ENCODE results near the gene TNIP1.

Gene TNIP1

DNA sequence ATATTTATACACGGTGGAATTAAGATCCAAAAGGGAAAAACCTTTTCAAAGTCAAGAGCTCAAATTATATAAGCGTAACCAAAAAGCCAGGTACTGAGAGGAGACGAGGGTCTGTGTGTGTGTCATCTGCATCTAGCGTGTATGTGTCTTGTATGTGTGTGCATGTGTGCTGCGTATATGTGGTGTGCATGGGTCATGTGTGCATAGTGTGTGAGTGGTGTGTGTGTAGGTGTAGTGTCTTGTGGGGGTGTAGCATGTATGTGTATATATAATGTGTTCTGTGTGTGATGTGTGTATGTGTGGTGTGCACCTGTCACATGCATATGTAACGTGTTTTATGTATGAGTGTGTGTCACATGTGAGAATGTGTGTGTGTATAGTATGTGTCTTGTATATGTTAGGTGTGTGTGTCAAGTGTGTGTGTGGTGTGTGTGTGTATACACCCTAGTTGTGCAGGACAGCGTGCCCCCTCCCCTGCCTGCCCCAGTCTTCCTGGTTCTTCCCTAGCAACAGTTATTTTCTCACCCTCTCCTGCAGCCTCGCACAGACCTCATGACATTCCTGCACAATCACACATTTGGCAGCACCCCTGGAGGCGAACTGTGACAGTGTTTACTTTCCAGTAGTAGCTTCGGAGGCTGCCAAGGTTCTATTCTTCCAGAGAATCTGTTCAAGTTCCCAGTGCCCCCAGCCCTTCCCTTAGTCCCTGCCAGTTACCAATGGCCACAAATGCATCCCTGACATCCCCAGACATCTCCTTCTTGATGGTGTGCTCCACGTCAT lies 27.1 kb upstream of the TNIP1 start:
- H3K9me3 ChIP-seq: no peaks in the 10 kb centered on the region
- DNase-seq: no peak
- no peak overlapping the region for H3K4me3 ChIP-seq (ENCODE audit: low read depth, low read length)
- TF ChIP-seq, protein P1, sequence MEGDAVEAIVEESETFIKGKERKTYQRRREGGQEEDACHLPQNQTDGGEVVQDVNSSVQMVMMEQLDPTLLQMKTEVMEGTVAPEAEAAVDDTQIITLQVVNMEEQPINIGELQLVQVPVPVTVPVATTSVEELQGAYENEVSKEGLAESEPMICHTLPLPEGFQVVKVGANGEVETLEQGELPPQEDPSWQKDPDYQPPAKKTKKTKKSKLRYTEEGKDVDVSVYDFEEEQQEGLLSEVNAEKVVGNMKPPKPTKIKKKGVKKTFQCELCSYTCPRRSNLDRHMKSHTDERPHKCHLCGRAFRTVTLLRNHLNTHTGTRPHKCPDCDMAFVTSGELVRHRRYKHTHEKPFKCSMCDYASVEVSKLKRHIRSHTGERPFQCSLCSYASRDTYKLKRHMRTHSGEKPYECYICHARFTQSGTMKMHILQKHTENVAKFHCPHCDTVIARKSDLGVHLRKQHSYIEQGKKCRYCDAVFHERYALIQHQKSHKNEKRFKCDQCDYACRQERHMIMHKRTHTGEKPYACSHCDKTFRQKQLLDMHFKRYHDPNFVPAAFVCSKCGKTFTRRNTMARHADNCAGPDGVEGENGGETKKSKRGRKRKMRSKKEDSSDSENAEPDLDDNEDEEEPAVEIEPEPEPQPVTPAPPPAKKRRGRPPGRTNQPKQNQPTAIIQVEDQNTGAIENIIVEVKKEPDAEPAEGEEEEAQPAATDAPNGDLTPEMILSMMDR (IDR thresholded peaks at IDR 0.05; ENCODE audit: low read depth, low read length): no peak
- H3K27me3 ChIP-seq: no peaks in the 10 kb centered on the region
- H3K36me3 ChIP-seq: no peaks in the 10 kb centered on the region; the same call in 1 of the 2 replicates
- H3K4me1 ChIP-seq: no peaks in the 10 kb centered on the region; the same call in 1 of the 2 replicates

DNA sequence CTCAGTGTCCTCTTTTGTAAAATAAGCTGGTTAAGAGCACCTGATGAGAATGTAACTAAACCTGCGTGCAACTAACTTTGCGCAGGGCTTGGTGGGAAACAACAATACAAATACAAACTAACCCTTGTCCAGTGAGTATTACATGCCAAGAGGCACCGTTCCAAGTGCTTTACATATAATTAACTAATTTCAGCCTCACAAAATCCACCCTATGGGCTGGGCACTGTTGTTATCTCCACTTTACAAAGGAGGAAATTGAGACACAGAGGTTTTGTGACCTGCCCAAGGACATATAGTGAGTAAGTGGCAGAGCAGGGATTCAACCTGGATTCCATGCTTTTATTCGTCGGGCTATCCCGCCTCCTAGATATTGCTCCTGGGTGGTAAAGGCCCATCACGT lies 26.2 kb upstream of the TNIP1 start:
- Histone ChIP-seq H3K4me3 (ENCODE audit: low read depth, low read length) (no peak overlapping the region), H3K36me3 (no peaks in the 10 kb centered on the region; the same call in 1 of the 2 replicates), H3K9me3 (no peaks in the 10 kb centered on the region), H3K4me1 (no peaks in the 10 kb centered on the region; the same call in 1 of the 2 replicates), H3K27me3 (no peaks in the 10 kb centered on the region)
- TF ChIP-seq, protein P1 (IDR thresholded peaks at IDR 0.05; ENCODE audit: low read depth, low read length): no peak
- no peak for DNase-seq

DNA sequence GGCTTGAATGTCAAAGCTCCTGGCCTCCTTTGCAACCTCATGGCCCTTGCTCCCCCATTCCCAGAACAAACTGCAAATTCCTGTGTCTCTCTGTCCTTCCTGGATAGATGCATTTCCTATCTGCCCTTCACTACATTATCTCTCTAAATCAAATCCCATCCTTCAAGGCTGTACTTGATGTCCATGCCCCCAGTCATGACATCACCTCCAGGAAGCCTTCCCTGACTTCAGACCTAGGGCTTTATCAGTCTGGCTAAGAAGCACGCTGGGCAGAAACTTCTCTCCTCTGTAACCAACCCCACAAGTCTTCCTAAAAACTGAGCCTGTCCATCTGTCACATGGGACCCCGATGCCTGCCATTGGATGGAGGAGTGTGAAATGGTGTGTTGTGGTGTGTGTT lies 25.7 kb upstream of the TNIP1 start:
- Histone ChIP-seq H3K9me3 (no peaks in the 10 kb centered on the region), H3K27me3 (no peaks in the 10 kb centered on the region), H3K4me3 (ENCODE audit: low read depth, low read length) (no peak overlapping the region), H3K4me1 (no peaks in the 10 kb centered on the region; the same call in 1 of the 2 replicates), H3K36me3 (peaks cover under 1% of the 10 kb centered on the region; the same call in 1 of the 2 replicates)
- DNase-seq: no peak
- TF ChIP-seq, protein P1 (IDR thresholded peaks at IDR 0.05; ENCODE audit: low read depth, low read length): no peak

DNA sequence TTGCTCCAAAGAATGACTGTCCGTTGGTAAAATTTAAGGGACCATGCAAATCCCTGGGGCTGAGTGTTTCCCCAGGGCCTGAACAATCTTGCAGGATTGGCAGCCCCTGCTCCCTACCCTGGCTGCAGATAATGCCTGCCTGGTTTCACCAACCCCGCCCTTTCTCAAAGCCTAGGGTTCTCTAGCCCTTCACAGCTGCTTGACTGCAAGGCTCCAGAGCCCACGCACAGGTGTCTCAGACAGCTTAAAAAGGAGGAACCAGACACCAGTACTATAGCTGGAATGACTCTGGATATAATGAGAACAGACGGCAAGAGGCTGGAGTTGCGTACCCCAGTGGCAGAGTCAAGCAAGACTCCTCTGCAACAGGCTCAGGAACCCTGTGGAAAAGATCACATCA lies 25.2 kb upstream of the TNIP1 start:
- H3K4me3 ChIP-seq (ENCODE audit: low read depth, low read length): no peak overlapping the region
- no peak for DNase-seq

DNA sequence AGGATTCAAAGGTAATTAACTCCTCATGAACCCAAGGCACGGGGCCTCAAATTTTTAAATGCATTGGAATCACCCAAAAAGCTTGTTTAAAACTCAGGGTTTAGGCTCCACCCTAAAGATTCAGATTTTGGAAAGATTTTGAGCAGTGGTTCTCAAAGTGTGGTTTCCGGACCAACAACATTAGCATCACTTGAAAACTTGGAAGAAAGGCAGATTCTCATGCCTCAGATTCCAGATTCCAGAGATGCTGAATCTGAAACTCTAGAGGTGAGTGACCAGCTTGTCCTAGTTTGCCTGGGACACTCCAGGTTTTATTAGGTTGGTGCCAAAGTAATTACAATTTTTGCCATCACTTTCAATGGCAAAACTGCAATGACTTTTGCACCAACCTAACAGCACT lies 24.7 kb upstream of the TNIP1 start:
- peaks cover 3% of the 10 kb centered on the region; the same call in 1 of the 2 replicates for H3K36me3 ChIP-seq
- DNase-seq: no peak
- H3K4me1 ChIP-seq: no peaks in the 10 kb centered on the region; the same call in 1 of the 2 replicates
- H3K27me3 ChIP-seq: no peaks in the 10 kb centered on the region
- TF ChIP-seq, protein P1 (IDR thresholded peaks at IDR 0.05; ENCODE audit: low read depth, low read length): no peak
- H3K9me3 ChIP-seq: no peaks in the 10 kb centered on the region
- H3K4me3 ChIP-seq (ENCODE audit: low read depth, low read length): no peak overlapping the region

More for the DNA sequence above, 25.2 kb upstream of the TNIP1 start:
- Histone ChIP-seq H3K9me3 (no peaks in the 10 kb centered on the region), H3K4me1 (no peaks in the 10 kb centered on the region; the same call in 1 of the 2 replicates), H3K36me3 (peaks cover 3% of the 10 kb centered on the region; the same call in 1 of the 2 replicates), H3K27me3 (no peaks in the 10 kb centered on the region)
- TF ChIP-seq, protein P1 (IDR thresholded peaks at IDR 0.05; ENCODE audit: low read depth, low read length): no peak

DNA sequence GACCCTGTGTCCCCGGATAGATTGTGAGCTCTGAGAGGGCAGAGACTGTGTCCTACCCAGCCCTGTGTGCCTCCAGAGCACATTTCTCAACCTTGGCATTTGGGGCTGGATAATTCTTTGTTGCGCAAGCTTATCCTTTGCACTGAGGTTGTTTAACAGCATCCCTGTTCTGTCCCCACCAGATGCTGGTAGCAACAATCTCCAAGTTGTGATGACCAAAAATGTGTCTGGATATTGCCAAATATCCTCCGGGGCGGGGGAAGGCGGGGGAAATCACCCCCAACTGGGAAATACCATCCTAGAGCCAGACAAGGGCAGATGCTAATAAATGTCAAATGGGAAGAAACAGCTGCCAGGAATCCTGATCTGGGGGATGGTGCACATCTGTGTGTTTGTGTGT lies 24.0 kb upstream of the TNIP1 start:
- Histone ChIP-seq H3K36me3 (peaks cover 3% of the 10 kb centered on the region; the same call in 1 of the 2 replicates), H3K4me1 (no peaks in the 10 kb centered on the region; the same call in 1 of the 2 replicates), H3K4me3 (ENCODE audit: low read depth, low read length) (no peak overlapping the region), H3K27me3 (no peaks in the 10 kb centered on the region), H3K9me3 (no peaks in the 10 kb centered on the region)
- DNase-seq: no peak
- TF ChIP-seq, protein P1 (IDR thresholded peaks at IDR 0.05; ENCODE audit: low read depth, low read length): no peak
